MG63 (cell line): ENCODE data around the gene TRABD. TPM values are rescaled to one million over a fixed set of nuclear protein-coding genes. Genes with fewer than 3 reads are reported as not detected.
"Not testable (repeated sequence)": the region's sequence is repeated elsewhere in the genome, so short reads cannot be mapped to it uniquely, and the experiment has no call there.

Experiments used
- DNase-seq: peaks from one replicate; pipeline ENCODE4 v3.0.0-alpha.2; 2020
- H3K27me3 ChIP-seq: fragments of 250-450 bp; sonication (Bioruptor Pico); 2 replicates; pipeline ENCODE4 v1.5.1; 2020; ENCODE audit warnings: mild to moderate bottlenecking, moderate library complexity
- H3K36me3 ChIP-seq: fragments of 250-450 bp; sonication (Bioruptor Pico); 2 replicates; pipeline ENCODE4 v1.5.1; 2020; ENCODE audit warnings: mild to moderate bottlenecking, moderate library complexity
- H3K4me3 ChIP-seq: fragments of 250-450 bp; sonication (Bioruptor Pico); 2 replicates; pipeline ENCODE4 v1.5.1; 2020; ENCODE audit warnings: mild to moderate bottlenecking, moderate library complexity
- H3K9me3 ChIP-seq: fragments of 250-450 bp; sonication (Bioruptor Pico); 2 replicates; pipeline ENCODE4 v1.5.1; 2020; ENCODE audit warnings: mild to moderate bottlenecking, moderate library complexity
- total RNA-seq: library from RNA; depleted of rRNA; stranded (reverse); fragments of >200 nt; shearing (Covaris generic); gene quantifications from 2 replicates; pipeline ENCODE4 v1.2.3, GENCODE V29; 2014; ENCODE audit warnings: low replicate concordance

The TRABD gene
- total RNA-seq, 1 experiment from 2014 or later = 49.9 TPM

- no peak overlapping the region for H3K4me3 ChIP-seq
- peak; percentile 92 for DNase-seq
- no peaks in the 10 kb centered on the region for H3K9me3 ChIP-seq
These were observed 36.6 kb upstream of the TRABD start for GRCh38 chr22:50148991-50149721.

GRCh38 chr22:50150161-50151129 is 35.3 kb upstream of the TRABD start:
- H3K27me3 ChIP-seq = no peaks in the 10 kb centered on the region
- H3K9me3 ChIP-seq = no peaks in the 10 kb centered on the region
- H3K36me3 ChIP-seq = no peaks in the 10 kb centered on the region
- no peak overlapping the region for H3K4me3 ChIP-seq
- no peak for DNase-seq

More at GRCh38 chr22:50148991-50149721, 36.6 kb upstream of the TRABD start:
- no peaks in the 10 kb centered on the region for H3K27me3 ChIP-seq
- no peaks in the 10 kb centered on the region for H3K36me3 ChIP-seq

- no peak for DNase-seq
- Histone ChIP-seq H3K36me3 (no peaks in the 10 kb centered on the region), H3K9me3 (no peaks in the 10 kb centered on the region), H3K4me3 (no peak overlapping the region), H3K27me3 (no peaks in the 10 kb centered on the region)
These were observed 33.9 kb upstream of the TRABD start for GRCh38 chr22:50151571-50152537.

GRCh38 chr22:50153056-50153755 is 32.5 kb upstream of the TRABD start:
- DNase-seq = no peak
- Histone ChIP-seq H3K36me3 (no peaks in the 10 kb centered on the region), H3K4me3 (no peak overlapping the region), H3K9me3 (no peaks in the 10 kb centered on the region), H3K27me3 (peaks cover 2% of the 10 kb centered on the region; the same call in 1 of the 2 replicates)

GRCh38 chr22:50153756-50154140 is 32.0 kb upstream of the TRABD start:
- Histone ChIP-seq H3K27me3 (peaks cover 2% of the 10 kb centered on the region; the same call in 1 of the 2 replicates), H3K9me3 (no peaks in the 10 kb centered on the region), H3K4me3 (no peak overlapping the region), H3K36me3 (no peaks in the 10 kb centered on the region)
- no peak for DNase-seq

GRCh38 chr22:50157709-50158375 is 27.9 kb upstream of the TRABD start:
- Histone ChIP-seq H3K27me3 (peaks cover 2% of the 10 kb centered on the region; the same call in 1 of the 2 replicates), H3K4me3 (no peak overlapping the region), H3K36me3 (no peaks in the 10 kb centered on the region), H3K9me3 (no peaks in the 10 kb centered on the region)
- no peak for DNase-seq

GRCh38 chr22:50160947-50161346 is 24.8 kb upstream of the TRABD start:
- Histone ChIP-seq H3K36me3 (no peaks in the 10 kb centered on the region), H3K27me3 (peaks cover 2% of the 10 kb centered on the region; the same call in 1 of the 2 replicates), H3K4me3 (no peak overlapping the region), H3K9me3 (no peaks in the 10 kb centered on the region)
- DNase-seq = no peak

- H3K9me3 ChIP-seq = no peaks in the 10 kb centered on the region
- H3K4me3 ChIP-seq = no peak overlapping the region
- no peak for DNase-seq
- H3K36me3 ChIP-seq = no peaks in the 10 kb centered on the region
- H3K27me3 ChIP-seq = peaks cover 2% of the 10 kb centered on the region; the same call in 1 of the 2 replicates
These were observed 24.0 kb upstream of the TRABD start for GRCh38 chr22:50161508-50162390.

- Histone ChIP-seq H3K9me3 (no peaks in the 10 kb centered on the region), H3K27me3 (peaks cover 2% of the 10 kb centered on the region; the same call in 1 of the 2 replicates), H3K4me3 (no peak overlapping the region), H3K36me3 (no peaks in the 10 kb centered on the region)
- DNase-seq = no peak
These were observed 23.2 kb upstream of the TRABD start for GRCh38 chr22:50162391-50162956.

- Histone ChIP-seq H3K27me3 (peaks cover 2% of the 10 kb centered on the region; the same call in 1 of the 2 replicates), H3K36me3 (no peaks in the 10 kb centered on the region), H3K9me3 (no peaks in the 10 kb centered on the region), H3K4me3 (no peak overlapping the region)
- no peak for DNase-seq
These were observed 20.1 kb upstream of the TRABD start for GRCh38 chr22:50165436-50166123.

- Histone ChIP-seq H3K27me3 (peaks cover 2% of the 10 kb centered on the region; the same call in 1 of the 2 replicates), H3K4me3 (no peak overlapping the region), H3K36me3 (no peaks in the 10 kb centered on the region), H3K9me3 (no peaks in the 10 kb centered on the region)
- DNase-seq = no peak
These were observed 17.8 kb upstream of the TRABD start for GRCh38 chr22:50167689-50168489.

- not testable (repeated sequence) for DNase-seq, H3K36me3 ChIP-seq, H3K9me3 ChIP-seq, H3K27me3 ChIP-seq, H3K4me3 ChIP-seq
These were observed 17.1 kb upstream of the TRABD start for GRCh38 chr22:50168490-50169180.
